CD4-positive, alpha-beta T cell treated with Interleukin-6 for 4 hours (primary cell): Measurements from ENCODE around the gene N4BP2L2.

Experiments
- DNase-seq: peaks from one replicate; pipeline ENCODE4 v3.0.0-alpha.2; 2020; ENCODE audit warnings: mixed read lengths

N4BP2L2 gene

DNA sequence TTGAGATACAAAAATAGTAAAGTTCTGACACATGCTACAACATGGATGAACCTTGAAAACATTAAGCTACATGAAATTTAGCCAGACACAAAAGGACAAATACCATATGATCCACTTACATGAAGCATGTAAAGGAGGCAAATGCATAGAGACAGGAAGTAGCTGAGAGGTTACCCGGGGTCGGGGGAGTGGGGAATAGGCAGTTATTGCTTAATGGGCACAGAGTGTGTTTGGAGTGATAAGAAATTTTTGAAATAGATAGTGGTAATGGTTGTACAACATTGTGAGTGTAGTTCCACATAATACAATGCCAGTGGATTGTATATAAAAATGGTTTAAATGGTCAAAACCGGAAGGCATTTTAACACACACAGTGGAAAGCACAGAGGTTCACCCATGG lies 115.0 kb downstream of the N4BP2L2 start:
- DNase-seq, result no peak

DNA sequence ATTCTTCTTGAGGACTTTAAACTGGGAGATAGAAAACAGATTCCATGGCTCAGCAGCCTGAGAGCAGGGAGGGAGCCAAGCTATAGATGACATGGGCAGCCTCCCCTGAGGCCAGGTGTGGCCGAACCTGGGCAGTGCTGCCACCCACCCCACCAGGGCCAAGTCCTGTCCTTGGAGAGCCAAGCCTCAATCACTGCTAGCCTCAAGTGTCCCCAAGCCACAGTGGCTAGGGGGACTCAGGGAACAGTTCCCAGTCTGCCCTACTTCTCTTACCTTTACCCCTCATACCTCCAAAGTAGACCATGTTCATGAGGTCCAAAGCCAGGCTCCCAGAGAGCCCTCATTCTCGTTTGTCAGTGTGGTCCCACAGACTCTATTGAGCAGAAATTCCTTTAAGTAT lies 118.7 kb downstream of the N4BP2L2 start:
- no peak for DNase-seq

DNA sequence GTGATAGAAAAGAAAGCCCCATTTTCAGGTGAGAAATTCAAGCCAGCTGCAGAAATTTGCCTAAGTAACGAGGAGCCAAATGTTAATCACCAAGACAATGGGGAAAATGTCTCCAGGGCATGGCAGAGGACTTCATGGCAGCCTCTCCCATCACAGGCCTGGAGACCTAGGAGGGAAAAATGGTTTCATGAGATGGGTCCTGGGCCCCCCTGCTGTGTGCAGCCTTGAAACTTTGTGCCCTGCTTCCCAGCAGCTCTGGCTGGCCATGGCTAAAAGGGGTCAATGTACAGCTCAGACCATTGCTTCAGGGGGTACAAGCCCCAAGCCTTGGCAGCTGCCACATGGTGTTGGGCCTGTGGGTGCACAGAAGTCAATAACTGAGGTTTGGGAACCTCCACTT lies 120.6 kb downstream of the N4BP2L2 start:
- no peak for DNase-seq

DNA sequence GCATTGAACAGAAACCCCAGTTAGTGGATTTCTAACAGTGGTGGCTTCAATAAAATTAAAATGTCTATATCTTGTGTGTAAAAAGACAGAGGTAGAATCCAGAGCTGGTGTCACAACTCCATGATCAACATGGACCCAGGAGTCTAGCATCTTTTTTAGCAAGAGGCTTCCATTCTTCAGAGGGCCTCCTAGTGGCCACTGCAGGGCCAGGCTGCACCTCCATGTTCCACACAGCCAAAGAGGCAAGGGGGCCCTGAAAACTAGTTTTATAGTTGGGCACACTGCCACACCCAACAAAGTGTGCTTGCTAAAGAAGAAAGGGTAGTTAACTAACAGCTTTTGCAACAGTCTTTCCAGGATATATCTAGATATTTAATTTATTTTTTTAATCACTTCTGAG lies 123.6 kb downstream of the N4BP2L2 start:
- DNase-seq, result peak; percentile 15

DNA sequence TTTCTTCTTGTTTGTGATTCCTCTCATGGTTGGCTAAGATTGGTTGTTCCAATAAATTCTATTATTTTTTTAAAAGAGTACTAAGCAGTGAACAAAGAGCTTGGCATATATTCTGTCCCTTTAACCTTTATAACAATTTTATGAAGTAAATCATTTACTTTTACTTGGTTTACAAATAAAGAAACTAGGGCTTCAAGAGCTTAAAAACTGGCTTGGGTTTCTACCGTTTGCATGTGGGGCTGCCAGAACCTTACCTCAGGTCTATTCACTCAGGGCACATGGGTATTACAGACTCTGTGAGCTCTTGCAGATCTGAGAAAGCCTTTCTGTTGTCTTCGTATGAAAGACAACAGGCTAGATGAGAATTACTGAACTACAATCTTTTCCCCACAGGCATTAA lies 124.0 kb downstream of the N4BP2L2 start:
- no peak for DNase-seq

DNA sequence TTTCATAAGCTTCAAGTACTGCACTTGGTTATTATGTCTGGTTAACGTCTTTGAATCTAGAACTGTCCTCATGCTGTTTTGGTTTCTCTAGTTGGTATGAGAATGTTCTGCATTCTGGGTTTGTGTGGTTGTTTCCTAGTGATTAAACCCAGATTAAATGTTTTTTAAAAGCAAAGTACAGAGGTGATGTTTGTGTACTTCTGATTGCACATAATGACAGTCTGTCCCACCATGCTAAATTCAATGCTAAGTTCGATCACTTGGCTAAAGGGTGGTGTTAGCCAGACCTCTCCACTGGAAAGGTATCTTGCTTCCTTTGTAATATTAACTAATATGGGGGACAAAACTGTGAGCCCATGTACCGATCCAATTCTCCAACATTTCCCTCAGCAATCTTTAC lies 125.3 kb downstream of the N4BP2L2 start:
- DNase-seq, result no peak

DNA sequence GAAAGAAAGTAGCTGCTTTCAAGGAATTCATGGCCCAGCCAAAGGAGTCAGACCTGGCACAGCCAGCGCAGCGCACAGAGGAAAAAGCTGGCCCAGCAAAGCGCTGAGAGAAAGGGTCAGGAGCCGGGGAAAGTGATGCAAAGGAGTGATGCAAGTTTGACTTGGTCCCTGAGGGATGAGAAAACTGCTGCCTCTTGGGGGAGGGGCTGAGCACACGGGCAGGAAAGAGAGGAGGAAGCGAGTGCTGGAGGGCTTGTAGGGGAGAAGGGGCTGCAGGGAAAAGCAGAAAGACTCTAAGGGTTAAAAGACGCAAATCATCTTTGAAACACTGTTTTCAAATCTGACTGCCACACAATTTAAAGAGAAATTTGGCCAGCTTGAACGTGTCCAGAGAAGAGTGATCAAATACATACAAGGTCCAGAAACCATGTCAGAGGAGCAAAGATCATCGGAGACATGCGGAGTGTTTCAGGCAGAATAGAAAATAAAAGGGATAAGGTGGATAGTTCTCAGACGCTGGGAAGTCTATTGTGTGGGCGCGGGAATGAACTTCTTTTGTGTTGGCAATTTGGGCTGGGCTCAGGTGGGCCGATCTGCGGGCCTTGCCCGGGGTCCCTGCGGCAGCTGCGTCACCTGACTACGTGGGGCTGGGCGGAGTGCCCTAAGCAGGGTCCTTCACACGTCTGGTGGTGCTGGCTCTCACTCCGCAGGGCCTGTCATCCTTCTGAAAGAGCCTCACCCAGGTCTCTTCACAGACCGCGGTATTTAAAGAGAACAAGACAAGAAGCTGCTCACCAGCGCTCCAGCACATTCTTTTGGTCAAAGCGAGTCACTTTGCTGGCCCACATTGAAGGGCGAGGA lies 128.8 kb downstream of the N4BP2L2 start:
- no peak for DNase-seq

DNA sequence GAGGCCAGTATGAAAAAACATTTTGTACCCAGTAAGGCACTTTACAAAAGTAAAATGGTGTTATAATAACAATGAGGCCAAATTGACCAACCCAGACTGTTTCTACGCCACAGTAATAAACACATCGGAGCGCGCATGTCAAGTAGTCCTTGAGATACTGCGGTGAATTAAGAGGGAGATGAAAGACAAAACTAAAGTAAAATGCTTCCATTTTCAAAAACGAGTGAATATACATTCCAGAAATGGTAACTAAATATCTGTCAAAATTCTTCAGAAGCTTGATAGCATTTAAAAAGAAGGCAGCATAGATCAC lies 129.6 kb downstream of the N4BP2L2 start:
- DNase-seq, result no peak

DNA sequence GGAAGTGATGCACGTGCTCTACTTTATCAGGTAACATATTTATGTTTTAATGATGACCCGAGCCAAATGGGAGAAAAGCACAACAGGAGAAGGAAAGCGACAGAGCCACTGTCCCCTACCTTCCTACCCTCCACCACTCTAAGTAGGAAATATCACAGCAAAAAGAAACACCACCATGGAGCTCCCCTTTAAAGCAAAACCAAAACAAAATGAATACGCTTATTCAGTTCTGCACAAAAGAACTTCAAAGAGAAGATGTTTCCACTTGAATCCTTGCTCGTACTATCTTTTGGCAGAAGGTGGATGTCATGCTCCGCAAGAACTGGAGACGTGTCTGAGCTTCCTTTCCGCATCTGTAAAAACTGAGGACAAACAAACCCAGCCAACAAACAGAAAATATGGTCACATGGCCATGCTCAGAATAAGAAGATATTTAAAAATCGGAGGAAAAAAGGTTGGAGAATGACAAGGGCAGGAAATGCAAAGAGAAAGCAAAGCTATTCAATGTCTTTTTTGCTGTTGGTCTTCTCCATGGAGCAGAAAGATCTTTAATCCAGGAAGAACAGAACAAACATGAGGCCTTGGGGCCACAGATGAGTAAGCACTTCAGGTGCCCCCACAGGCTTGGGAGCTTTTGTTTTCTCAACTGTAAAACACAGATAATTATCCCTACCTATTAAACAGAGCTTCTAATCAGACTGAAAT lies 130.1 kb downstream of the N4BP2L2 start:
- DNase-seq, result no peak

DNA sequence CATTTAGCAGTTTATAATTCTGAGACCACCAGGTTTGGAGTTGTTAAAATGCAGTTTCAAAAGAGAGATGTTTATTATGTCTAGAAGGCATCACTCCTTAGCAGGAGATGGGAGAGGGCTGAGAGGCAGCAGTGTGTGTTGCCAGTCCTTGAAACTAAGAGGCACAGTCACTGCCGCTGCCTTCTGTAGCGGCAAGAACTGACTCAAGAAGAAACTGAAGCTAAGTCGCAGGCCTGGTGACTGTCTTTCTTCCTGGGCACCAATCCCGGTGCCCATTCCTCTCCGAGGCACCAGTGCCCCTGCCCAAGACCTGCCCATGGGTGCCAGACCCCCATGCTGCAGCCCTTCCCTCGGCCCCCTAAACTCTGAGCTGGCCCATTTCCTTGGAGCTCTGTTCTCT lies 130.7 kb downstream of the N4BP2L2 start:
- DNase-seq, result no peak

DNA sequence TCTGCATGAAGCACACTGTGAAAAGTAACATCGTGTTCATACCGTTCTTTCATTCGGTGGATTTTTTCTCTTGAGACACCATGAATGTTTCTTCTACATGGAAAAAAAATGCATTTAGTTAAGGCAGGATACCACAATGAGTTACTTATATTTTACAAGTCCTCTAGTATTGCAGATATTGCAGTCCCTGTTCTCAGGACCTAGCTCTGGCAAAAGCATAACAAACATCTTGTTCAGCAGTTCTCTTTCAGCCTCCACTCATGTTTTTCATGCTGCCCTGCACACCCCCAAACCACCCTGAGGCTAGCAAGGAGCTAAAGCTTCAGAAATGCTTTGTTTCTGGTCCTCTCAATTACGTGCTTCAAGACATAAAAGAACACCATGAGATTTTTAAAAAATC lies 135.5 kb downstream of the N4BP2L2 start:
- no peak for DNase-seq

DNA sequence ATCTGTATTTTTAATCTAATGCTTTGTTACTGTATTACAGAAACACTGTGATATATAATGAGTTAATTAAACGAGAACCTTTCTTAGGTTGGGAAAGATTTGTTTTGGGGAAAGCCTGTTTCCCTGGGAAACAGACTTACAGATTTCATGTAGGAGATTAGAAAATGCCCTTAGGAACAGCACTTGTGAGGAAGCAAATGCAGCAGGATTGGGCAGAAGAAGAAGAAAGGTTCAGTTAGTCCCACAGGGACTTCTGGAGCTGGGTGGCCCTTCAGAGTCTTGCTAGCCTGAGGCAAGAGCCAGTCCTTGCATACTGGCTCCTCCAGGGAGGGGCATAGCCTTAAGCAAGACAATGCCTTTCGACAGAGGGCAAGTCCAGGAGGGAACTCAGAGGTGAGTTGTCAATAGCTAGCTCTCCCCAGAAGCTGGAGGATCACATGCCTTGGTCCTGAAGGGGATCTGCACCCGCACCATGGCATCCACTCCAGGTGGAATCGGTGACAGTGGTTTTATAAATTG lies 147.4 kb downstream of the N4BP2L2 start:
- no peak for DNase-seq

DNA sequence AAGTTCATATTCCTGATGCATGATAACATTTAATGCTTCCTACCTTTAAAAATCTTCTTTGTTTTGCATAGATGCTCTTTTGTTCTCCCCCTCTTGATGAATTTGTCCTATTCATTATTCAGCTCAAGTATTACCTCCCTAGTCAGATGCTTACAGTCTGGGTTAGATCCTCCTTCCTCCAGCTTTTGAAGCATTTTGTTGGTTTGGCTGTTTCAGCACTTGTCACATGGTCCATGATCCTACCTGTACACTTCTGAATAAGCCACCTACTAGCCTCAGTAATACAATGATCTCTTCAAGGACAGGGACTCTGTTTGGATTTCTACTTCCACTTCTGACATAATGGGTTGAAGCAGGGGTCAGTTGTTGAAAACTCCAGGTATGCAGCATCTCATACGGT lies 148.1 kb downstream of the N4BP2L2 start:
- no peak for DNase-seq

DNA sequence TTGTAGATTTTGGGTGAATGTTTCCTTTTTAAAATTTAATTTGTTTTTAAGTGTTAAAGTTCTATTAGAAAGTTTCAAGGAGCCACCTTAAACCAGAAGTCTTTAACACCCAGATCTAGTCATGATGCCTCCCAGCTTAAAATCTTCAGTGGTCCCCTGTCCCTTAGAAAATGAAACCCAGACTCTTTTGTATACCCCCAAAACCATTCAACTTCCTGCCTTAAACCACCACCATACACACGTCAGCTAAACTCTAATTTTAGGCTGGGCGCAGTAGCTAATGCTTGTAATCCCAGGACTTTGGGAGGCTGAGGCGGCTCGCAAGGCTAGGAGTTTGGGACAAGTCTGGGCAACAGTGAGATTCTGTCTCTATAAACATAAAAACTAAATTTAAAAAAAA lies 148.5 kb downstream of the N4BP2L2 start:
- no peak for DNase-seq

DNA sequence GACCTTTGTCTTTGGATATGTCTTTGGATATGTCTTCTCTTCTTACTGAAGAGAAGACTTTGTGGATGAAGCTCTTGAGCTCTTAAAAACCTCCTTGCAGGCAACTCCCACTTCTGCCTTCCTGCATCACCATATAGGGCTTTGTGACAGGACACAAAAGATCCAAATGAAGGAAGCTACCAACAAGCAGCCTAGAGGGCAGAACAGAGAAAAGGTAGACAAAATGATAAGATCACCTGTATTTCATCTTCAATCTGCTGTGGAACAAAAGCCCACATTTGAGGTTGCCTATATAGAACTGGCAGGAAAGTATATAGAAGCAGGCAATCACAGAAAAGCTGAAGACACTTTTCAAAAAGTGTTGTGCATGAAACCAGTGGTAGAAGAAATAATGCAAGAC lies 153.2 kb downstream of the N4BP2L2 start:
- DNase-seq, result no peak

DNA sequence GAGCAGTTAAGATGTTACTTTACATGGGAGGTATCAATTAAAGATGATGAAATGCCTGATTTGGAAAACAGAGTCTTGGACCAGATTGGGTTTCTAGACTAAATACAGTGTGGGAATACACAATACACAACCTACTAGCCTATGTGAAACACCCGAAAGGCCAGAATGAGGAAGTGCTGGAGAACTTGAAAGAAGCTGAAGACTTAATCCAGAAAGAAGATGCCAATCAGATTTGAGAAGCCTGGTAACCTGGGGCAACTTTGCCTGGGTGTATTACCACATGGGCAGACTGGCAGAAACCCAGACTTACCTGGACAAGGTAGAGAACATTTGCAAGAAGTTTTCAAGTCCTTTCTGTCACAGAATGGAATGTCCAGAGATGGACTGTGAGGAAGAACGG lies 153.9 kb downstream of the N4BP2L2 start:
- no peak for DNase-seq

DNA sequence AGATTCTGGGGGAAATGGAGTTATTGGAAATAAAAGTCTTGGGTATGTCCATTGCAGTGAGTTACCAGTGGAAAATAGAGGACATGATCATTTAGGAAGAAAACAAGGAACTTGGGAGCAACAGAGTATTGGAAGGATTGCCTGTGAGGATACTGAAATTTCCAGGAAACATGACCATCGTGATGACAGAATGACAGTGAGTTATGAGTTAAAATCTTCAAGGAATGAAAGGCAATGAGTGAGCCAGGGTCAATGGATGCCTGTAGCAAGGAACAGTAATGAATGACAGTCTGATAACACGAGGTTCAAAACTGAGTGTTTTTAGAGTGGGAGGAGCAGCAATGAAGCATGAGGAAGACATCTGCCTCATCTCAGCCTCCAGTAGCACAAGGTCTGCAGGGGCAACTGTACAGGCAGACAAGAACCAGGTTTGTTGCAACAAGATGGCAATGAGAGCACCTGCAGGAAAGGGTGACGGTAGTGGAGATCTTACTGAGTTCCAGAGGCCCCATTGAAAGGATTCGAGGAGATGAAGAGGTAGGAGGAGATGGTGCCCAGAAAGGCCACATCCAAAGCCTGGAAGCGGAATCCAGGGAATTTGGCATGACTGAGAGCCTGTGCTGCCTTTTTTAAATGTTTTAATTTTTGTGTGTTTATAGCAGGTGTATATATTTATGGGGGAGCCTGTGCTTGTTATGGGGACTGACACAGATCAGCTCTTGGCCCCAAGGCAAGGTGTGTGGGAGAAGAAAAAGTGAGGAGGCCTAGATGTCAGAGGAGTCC lies 154.6 kb downstream of the N4BP2L2 start:
- DNase-seq, result no peak
